Measurements from ENCODE around the gene TRAF3IP1.

The TRAF3IP1 gene

GRCh38 chr2:238287737-238288649, 32.3 kb upstream of the TRAF3IP1 start, which contains the start of gene PER2:
Gene PER2, minus strand, starts transcription at chr2:238288610. Its CDS starts 10,674 bp downstream, at chr2:238277936.
- peak within 1 kb of the TSS; percentile 97 for H3K27ac ChIP-seq
- CTCF ChIA-PET, result interaction anchor here (0.6 to 1.1 kb wide), 4 partner anchors 14 to 447 kb away, joined by 3 to 5 read pairs (median 4); no protein-coding TSS in a partner anchor
- DNase-seq (ENCODE audit: low spot score), result peak; percentile 88
- TF ChIP-seq CTCF (conservative IDR thresholded peaks at IDR 0.05; ENCODE audit: low read depth), result no peak
- POLR2A ChIA-PET (ENCODE audit: low non-redundant PET), result no interaction called here

GRCh38 chr2:238288650-238289573, 31.4 kb upstream of the TRAF3IP1 start:
- peak overlapping the region; percentile 97 for H3K27ac ChIP-seq
- ChIA-PET POLR2A (ENCODE audit: low non-redundant PET) (no interaction called here), CTCF (interaction anchor here (0.6 to 1.0 kb wide), 2 partner anchors 16 to 448 kb away, joined by 3 to 5 read pairs; no protein-coding TSS in a partner anchor)
- TF ChIP-seq CTCF (conservative IDR thresholded peaks at IDR 0.05; ENCODE audit: low read depth), result no peak; the same call in 1 of the 2 replicates
- peak; percentile 91 for DNase-seq (ENCODE audit: low spot score)

DNA sequence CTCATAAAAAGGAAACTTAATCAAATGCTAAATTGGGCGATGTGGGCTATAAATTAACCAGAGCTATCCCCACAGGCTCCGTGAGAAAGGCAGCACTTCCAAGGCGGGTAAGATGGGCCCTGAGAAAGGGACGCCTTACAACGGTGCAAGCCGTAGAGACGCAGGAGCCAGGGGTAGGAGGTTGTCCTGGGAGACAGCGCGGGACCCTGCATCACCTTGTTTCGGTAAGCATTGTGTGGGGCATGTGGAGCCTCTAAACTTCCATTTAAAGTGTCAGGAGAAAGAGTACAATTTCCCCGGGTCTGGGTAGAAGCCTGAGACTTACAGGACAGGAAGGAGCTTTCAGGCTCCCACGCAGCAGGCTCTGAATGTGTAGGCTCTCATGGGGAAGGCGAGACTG, 30.7 kb upstream of the TRAF3IP1 start:
- no peak for TF ChIP-seq CTCF (conservative IDR thresholded peaks at IDR 0.05; ENCODE audit: low read depth)
- CTCF ChIA-PET, result interaction anchor here (0.6 kb wide), 1 partner anchor 79 kb away, joined by 3 read pairs; no protein-coding TSS in a partner anchor
- DNase-seq (ENCODE audit: low spot score), result no peak
- H3K27ac ChIP-seq, result peak overlapping the region; percentile 97
- POLR2A ChIA-PET (ENCODE audit: low non-redundant PET), result no interaction called here

- ChIA-PET POLR2A (ENCODE audit: low non-redundant PET) (no interaction called here), CTCF (interaction anchor here (0.6 to 0.8 kb wide), 2 partner anchors 15 to 79 kb away, joined by 3 to 4 read pairs; no protein-coding TSS in a partner anchor)
- H3K27ac ChIP-seq, result peak overlapping the region; percentile 97
These were observed 30.2 kb upstream of the TRAF3IP1 start for GRCh38 chr2:238290091-238290509.

GRCh38 chr2:238290715-238291549, 29.4 kb upstream of the TRAF3IP1 start:
- ChIA-PET CTCF (interaction anchor here (0.8 to 1.0 kb wide), 2 partner anchors 14 to 15 kb away, joined by 3 to 4 read pairs; no protein-coding TSS in a partner anchor), POLR2A (ENCODE audit: low non-redundant PET) (interaction anchor here (0.6 kb wide), 1 partner anchor 24 kb away, joined by 6 read pairs; no protein-coding TSS in a partner anchor)
- no peak for DNase-seq (ENCODE audit: low spot score)

More at GRCh38 chr2:238290091-238290509, 30.2 kb upstream of the TRAF3IP1 start:
- TF ChIP-seq CTCF (conservative IDR thresholded peaks at IDR 0.05; ENCODE audit: low read depth), result no peak
- DNase-seq (ENCODE audit: low spot score), result peak; percentile 93

More at GRCh38 chr2:238290715-238291549, 29.4 kb upstream of the TRAF3IP1 start:
- H3K27ac ChIP-seq, result peak overlapping the region; percentile 97
- no peak for TF ChIP-seq CTCF (conservative IDR thresholded peaks at IDR 0.05; ENCODE audit: low read depth)
